Esophagus (tissue), 2 donors: ENCODE results near the gene PHKG2. TPM values are rescaled to one million over a fixed set of nuclear protein-coding genes. Genes with fewer than 3 reads are reported as not detected.

Experiments
- H3K27ac ChIP-seq, 2 donors: one replicate each; pipeline ENCODE4 v1.5.1; 2013; ENCODE audit warnings: low read depth in 2 of 2, mild to moderate bottlenecking in 2 of 2, inconsistent platforms in 1 of 2, low read length in 1 of 2, moderate library complexity in 1 of 2
- H3K27me3 ChIP-seq, 2 donors: one replicate each; pipeline ENCODE4 v1.6.1; 2013; ENCODE audit warnings: low read length in 2 of 2, control low read depth in 1 of 2, mild to moderate bottlenecking in 1 of 2; ENCODE audit not compliant: insufficient read depth in 2 of 2, control insufficient read depth in 1 of 2
- H3K36me3 ChIP-seq, 2 donors: one replicate each; pipeline ENCODE4 v1.6.1; 2013; ENCODE audit warnings: low read length in 1 of 2; ENCODE audit not compliant: control insufficient read depth in 2 of 2, insufficient read depth in 2 of 2
- H3K4me1 ChIP-seq, 2 donors: one replicate each; pipeline ENCODE4 v1.6.1; 2013; ENCODE audit warnings: low read length in 1 of 2; ENCODE audit not compliant: control insufficient read depth in 2 of 2, insufficient read depth in 2 of 2
- H3K4me3 ChIP-seq, 2 donors: one replicate each; pipeline ENCODE4 v1.5.1; 2013; ENCODE audit warnings: low read length in 2 of 2, mild to moderate bottlenecking in 2 of 2, low read depth in 1 of 2, moderate library complexity in 1 of 2
- H3K9me3 ChIP-seq, 2 donors: one replicate each; pipeline ENCODE4 v1.6.1; 2013; ENCODE audit warnings: mild to moderate bottlenecking in 2 of 2, low read depth in 1 of 2, low read length in 1 of 2, moderate library complexity in 1 of 2; ENCODE audit not compliant: control insufficient read depth in 2 of 2, insufficient read depth in 1 of 2
- WGBS, 2 donors: extraction: QIAGEN DNeasy Blood & Tissue Kit; methylation state at CpG; one replicate each; pipeline ENCODE4 v1.1.7; 2013; 5-methylcytosine and 5-hydroxymethylcytosine counted together
- polyA plus RNA-seq, 2 donors: library from polyadenylated mRNA; stranded (reverse); fragments of 200-250 nt; gene quantifications; one replicate each; pipeline ENCODE4 v1.2.3, GENCODE V29; 2013
- donor health status: healthy with polysubstance abuse.
- donor health status: Bipolar disorder and iron deficiency.

The PHKG2 gene
- polyA plus RNA-seq, 2 donors, result 23.2 to 34.8 TPM

- Histone ChIP-seq H3K4me1 (peaks cover 0 to 13% of the 10 kb centered on the region in 2 donors), H3K36me3 (peaks cover 11 to 33% of the 10 kb centered on the region in 2 donors)
- WGBS, 2 donors, result 0 to 1% methylated on average over 55 to 60 of the region's 60 CpGs
Observed at GRCh38 chr16:30761928-30762902, 14.0 kb downstream of the PHKG2 start, which contains the start of the genes CFAP119 and RNF40. TSS of gene CFAP119 (minus strand) at chr16:30762062. CDS start at chr16:30761748, 314 bp downstream. TSS of gene RNF40 (plus strand) at chr16:30762322. CDS start at chr16:30762546, 224 bp downstream.

GRCh38 chr16:30762991-30763725 is 14.9 kb downstream of the PHKG2 start:
- Histone ChIP-seq H3K4me3 (peak overlapping the region; percentile 88 to 91), H3K27me3 (no peaks in the 10 kb centered on the region), H3K4me1 (peaks cover 0 to 13% of the 10 kb centered on the region in 2 donors), H3K9me3 (no peaks in the 10 kb centered on the region), H3K36me3 (peaks cover 14 to 36% of the 10 kb centered on the region in 2 donors), H3K27ac (peak overlapping the region; percentile 83 to 94)
- 60 to 67% methylated on average over 15 of the region's 15 CpGs for WGBS, 2 donors

More at GRCh38 chr16:30761928-30762902, 14.0 kb downstream of the PHKG2 start, which contains the start of the genes CFAP119 and RNF40:
- H3K27me3 ChIP-seq, result no peaks in the 10 kb centered on the region
- H3K9me3 ChIP-seq, result no peaks in the 10 kb centered on the region
- peak within 1 kb of the TSS; percentile 88 to 91 for H3K4me3 ChIP-seq
- peak within 1 kb of the TSS; percentile 83 to 94 for H3K27ac ChIP-seq

GRCh38 chr16:30764086-30764485 is 15.9 kb downstream of the PHKG2 start:
- Histone ChIP-seq H3K4me3 (no peak overlapping the region), H3K27ac (no peak overlapping the region), H3K36me3 (peaks cover 20 to 45% of the 10 kb centered on the region in 2 donors), H3K4me1 (peaks cover 0 to 13% of the 10 kb centered on the region in 2 donors), H3K9me3 (no peaks in the 10 kb centered on the region), H3K27me3 (no peaks in the 10 kb centered on the region)
- WGBS, 2 donors, result 89 to 93% methylated on average over 11 of the region's 11 CpGs

GRCh38 chr16:30764816-30765465 is 16.7 kb downstream of the PHKG2 start:
- no peak overlapping the region for H3K4me3 ChIP-seq
- H3K27ac ChIP-seq, result no peak overlapping the region
- H3K36me3 ChIP-seq, result peaks cover 26 to 53% of the 10 kb centered on the region in 2 donors
- H3K4me1 ChIP-seq, result peaks cover 0 to 13% of the 10 kb centered on the region in 2 donors
- no peaks in the 10 kb centered on the region for H3K9me3 ChIP-seq
- WGBS, 2 donors, result 93 to 97% methylated on average over 12 of the region's 12 CpGs
- no peaks in the 10 kb centered on the region for H3K27me3 ChIP-seq

- WGBS, 2 donors, result 90% methylated on average over 29 of the region's 29 CpGs
- Histone ChIP-seq H3K4me1 (peaks cover 0 to 10% of the 10 kb centered on the region in 2 donors), H3K9me3 (no peaks in the 10 kb centered on the region), H3K36me3 (peaks cover 30 to 55% of the 10 kb centered on the region in 2 donors), H3K27ac (no peak overlapping the region), H3K4me3 (no peak overlapping the region), H3K27me3 (no peaks in the 10 kb centered on the region)
Observed at GRCh38 chr16:30766206-30766932, 18.1 kb downstream of the PHKG2 start.

GRCh38 chr16:30766933-30767284 is 18.7 kb downstream of the PHKG2 start:
- 77 to 79% methylated on average over 4 of the region's 4 CpGs for WGBS, 2 donors
- H3K36me3 ChIP-seq, result peaks cover 34 to 60% of the 10 kb centered on the region in 2 donors

GRCh38 chr16:30767767-30768465 is 19.7 kb downstream of the PHKG2 start:
- H3K4me1 ChIP-seq, result peaks cover 0 to 8% of the 10 kb centered on the region in 2 donors
- peaks cover 35 to 67% of the 10 kb centered on the region in 2 donors for H3K36me3 ChIP-seq
- no peak overlapping the region for H3K27ac ChIP-seq
- no peaks in the 10 kb centered on the region for H3K9me3 ChIP-seq
- no peak overlapping the region for H3K4me3 ChIP-seq
- no peaks in the 10 kb centered on the region for H3K27me3 ChIP-seq
- WGBS, 2 donors, result 89% methylated on average over 18 of the region's 18 CpGs

More at GRCh38 chr16:30766933-30767284, 18.7 kb downstream of the PHKG2 start:
- peaks cover 0 to 10% of the 10 kb centered on the region in 2 donors for H3K4me1 ChIP-seq
- no peaks in the 10 kb centered on the region for H3K9me3 ChIP-seq
- no peak overlapping the region for H3K27ac ChIP-seq
- no peak overlapping the region for H3K4me3 ChIP-seq
- H3K27me3 ChIP-seq, result no peaks in the 10 kb centered on the region

GRCh38 chr16:30768583-30769181 is 20.5 kb downstream of the PHKG2 start:
- no peaks in the 10 kb centered on the region for H3K27me3 ChIP-seq
- WGBS, 2 donors, result 96 to 97% methylated on average over 23 of the region's 23 CpGs
- peaks cover 43 to 69% of the 10 kb centered on the region in 2 donors for H3K36me3 ChIP-seq
- H3K27ac ChIP-seq, result no peak overlapping the region
- no peaks in the 10 kb centered on the region for H3K9me3 ChIP-seq
- peaks cover 0 to 3% of the 10 kb centered on the region in 2 donors for H3K4me1 ChIP-seq
- H3K4me3 ChIP-seq, result no peak overlapping the region
